ENCODE measurements around the gene PRPF39.
A peak's percentile ranks its signal among the peaks of the same experiment; 100 is the strongest.

Gene PRPF39

GRCh38 chr14:45083976-45084722 is at the start of gene PRPF39:
PRPF39 (plus strand) TSS chr14:45084116; CDS start chr14:45095240, 11,124 bp downstream.
- H3K9me3 Mint-ChIP-seq, result no peaks in the 10 kb centered on the region
- peak; percentile 93 for ATAC-seq (replicated peaks; ENCODE audit: extremely low read depth, poor library complexity, severe bottlenecking)
- H3K4me3 Mint-ChIP-seq, result peak within 1 kb of the TSS; percentile 95
- no peaks in the 10 kb centered on the region for H3K27me3 Mint-ChIP-seq
- peaks cover 49% of the 10 kb centered on the region for H3K4me1 Mint-ChIP-seq
- H3K27ac Mint-ChIP-seq (ENCODE audit: low read depth), result peak within 1 kb of the TSS; percentile 96
- peak; percentile 90 to 93 for DNase-seq (ENCODE audit: low spot score in 2 of 2)
- peaks cover 14% of the 10 kb centered on the region for H3K36me3 Mint-ChIP-seq (ENCODE audit: insufficient read depth)

- Mint-ChIP-seq H3K4me1 (no peaks in the 10 kb centered on the region), H3K36me3 (ENCODE audit: insufficient read depth) (peaks cover 8% of the 10 kb centered on the region), H3K4me3 (no peak overlapping the region), H3K9me3 (no peaks in the 10 kb centered on the region), H3K27me3 (no peaks in the 10 kb centered on the region), H3K27ac (ENCODE audit: low read depth) (no peak overlapping the region)
- DNase-seq (ENCODE audit: low spot score in 2 of 2) (no peak), ATAC-seq (replicated peaks; ENCODE audit: extremely low read depth, poor library complexity, severe bottlenecking) (no peak)
These were observed 49.2 kb upstream of the PRPF39 start for GRCh38 chr14:45034730-45035129.

- no peak overlapping the region for H3K27ac Mint-ChIP-seq (ENCODE audit: low read depth)
- no peak overlapping the region for H3K4me3 Mint-ChIP-seq
- no peaks in the 10 kb centered on the region for H3K27me3 Mint-ChIP-seq
- H3K9me3 Mint-ChIP-seq, result no peaks in the 10 kb centered on the region
- DNase-seq (ENCODE audit: low spot score in 2 of 2), result no peak
- ATAC-seq (replicated peaks; ENCODE audit: extremely low read depth, poor library complexity, severe bottlenecking), result no peak
- H3K4me1 Mint-ChIP-seq, result no peaks in the 10 kb centered on the region
- peaks cover 5% of the 10 kb centered on the region for H3K36me3 Mint-ChIP-seq (ENCODE audit: insufficient read depth)
These were observed 45.7 kb upstream of the PRPF39 start for GRCh38 chr14:45038256-45038655.

GRCh38 chr14:45038865-45039264 is 45.1 kb upstream of the PRPF39 start:
- ATAC-seq (replicated peaks; ENCODE audit: extremely low read depth, poor library complexity, severe bottlenecking) (no peak), DNase-seq (ENCODE audit: low spot score in 2 of 2) (no peak)
- Mint-ChIP-seq H3K4me1 (no peaks in the 10 kb centered on the region), H3K9me3 (no peaks in the 10 kb centered on the region), H3K27me3 (no peaks in the 10 kb centered on the region), H3K4me3 (no peak overlapping the region), H3K36me3 (ENCODE audit: insufficient read depth) (peaks cover 2% of the 10 kb centered on the region), H3K27ac (ENCODE audit: low read depth) (no peak overlapping the region)

- H3K36me3 Mint-ChIP-seq (ENCODE audit: insufficient read depth), result no peaks in the 10 kb centered on the region
- ATAC-seq (replicated peaks; ENCODE audit: extremely low read depth, poor library complexity, severe bottlenecking), result no peak
- H3K4me1 Mint-ChIP-seq, result no peaks in the 10 kb centered on the region
- H3K27ac Mint-ChIP-seq (ENCODE audit: low read depth), result no peak overlapping the region
- no peaks in the 10 kb centered on the region for H3K27me3 Mint-ChIP-seq
- no peak for DNase-seq (ENCODE audit: low spot score in 2 of 2)
- H3K9me3 Mint-ChIP-seq, result no peaks in the 10 kb centered on the region
- no peak overlapping the region for H3K4me3 Mint-ChIP-seq
These were observed 44.5 kb upstream of the PRPF39 start for GRCh38 chr14:45039390-45039789.

- H3K36me3 Mint-ChIP-seq (ENCODE audit: insufficient read depth), result no peaks in the 10 kb centered on the region
- no peak overlapping the region for H3K27ac Mint-ChIP-seq (ENCODE audit: low read depth)
- H3K4me3 Mint-ChIP-seq, result no peak overlapping the region
- ATAC-seq (replicated peaks; ENCODE audit: extremely low read depth, poor library complexity, severe bottlenecking), result no peak
- H3K27me3 Mint-ChIP-seq, result no peaks in the 10 kb centered on the region
- no peaks in the 10 kb centered on the region for H3K4me1 Mint-ChIP-seq
- no peaks in the 10 kb centered on the region for H3K9me3 Mint-ChIP-seq
- DNase-seq (ENCODE audit: low spot score in 2 of 2), result no peak
These were observed 42.3 kb upstream of the PRPF39 start for GRCh38 chr14:45041641-45042040.

GRCh38 chr14:45044638-45045037 is 39.3 kb upstream of the PRPF39 start:
- Mint-ChIP-seq H3K9me3 (no peaks in the 10 kb centered on the region), H3K27me3 (no peaks in the 10 kb centered on the region), H3K27ac (ENCODE audit: low read depth) (no peak overlapping the region), H3K4me1 (no peaks in the 10 kb centered on the region), H3K4me3 (no peak overlapping the region), H3K36me3 (ENCODE audit: insufficient read depth) (peaks cover 3% of the 10 kb centered on the region)
- no peak for DNase-seq (ENCODE audit: low spot score in 2 of 2)
- ATAC-seq (replicated peaks; ENCODE audit: extremely low read depth, poor library complexity, severe bottlenecking), result no peak

- no peak overlapping the region for H3K4me3 Mint-ChIP-seq
- no peak overlapping the region for H3K27ac Mint-ChIP-seq (ENCODE audit: low read depth)
- ATAC-seq (replicated peaks; ENCODE audit: extremely low read depth, poor library complexity, severe bottlenecking), result no peak
- DNase-seq (ENCODE audit: low spot score in 2 of 2), result no peak
- H3K4me1 Mint-ChIP-seq, result no peaks in the 10 kb centered on the region
- no peaks in the 10 kb centered on the region for H3K27me3 Mint-ChIP-seq
- H3K9me3 Mint-ChIP-seq, result no peaks in the 10 kb centered on the region
- peaks cover 7% of the 10 kb centered on the region for H3K36me3 Mint-ChIP-seq (ENCODE audit: insufficient read depth)
These were observed 35.5 kb upstream of the PRPF39 start for GRCh38 chr14:45048385-45048784.

GRCh38 chr14:45051180-45051579 is 32.7 kb upstream of the PRPF39 start:
- DNase-seq (ENCODE audit: low spot score in 2 of 2) (no peak), ATAC-seq (replicated peaks; ENCODE audit: extremely low read depth, poor library complexity, severe bottlenecking) (no peak)
- Mint-ChIP-seq H3K4me3 (no peak overlapping the region), H3K27me3 (no peaks in the 10 kb centered on the region), H3K9me3 (no peaks in the 10 kb centered on the region), H3K27ac (ENCODE audit: low read depth) (no peak overlapping the region), H3K4me1 (no peaks in the 10 kb centered on the region), H3K36me3 (ENCODE audit: insufficient read depth) (peaks cover 12% of the 10 kb centered on the region)

- no peak overlapping the region for H3K27ac Mint-ChIP-seq (ENCODE audit: low read depth)
- no peak overlapping the region for H3K4me3 Mint-ChIP-seq
- H3K27me3 Mint-ChIP-seq, result no peaks in the 10 kb centered on the region
- ATAC-seq (replicated peaks; ENCODE audit: extremely low read depth, poor library complexity, severe bottlenecking), result no peak
- H3K36me3 Mint-ChIP-seq (ENCODE audit: insufficient read depth), result peaks cover 12% of the 10 kb centered on the region
- no peak for DNase-seq (ENCODE audit: low spot score in 2 of 2)
- no peaks in the 10 kb centered on the region for H3K9me3 Mint-ChIP-seq
- H3K4me1 Mint-ChIP-seq, result peaks cover under 1% of the 10 kb centered on the region
These were observed 32.0 kb upstream of the PRPF39 start for GRCh38 chr14:45051896-45052295.

- Mint-ChIP-seq H3K9me3 (no peaks in the 10 kb centered on the region), H3K27ac (ENCODE audit: low read depth) (no peak overlapping the region), H3K27me3 (no peaks in the 10 kb centered on the region), H3K4me3 (no peak overlapping the region), H3K4me1 (peaks cover 10% of the 10 kb centered on the region), H3K36me3 (ENCODE audit: insufficient read depth) (peaks cover 10% of the 10 kb centered on the region)
- no peak for ATAC-seq (replicated peaks; ENCODE audit: extremely low read depth, poor library complexity, severe bottlenecking)
- no peak for DNase-seq (ENCODE audit: low spot score in 2 of 2)
These were observed 26.6 kb upstream of the PRPF39 start for GRCh38 chr14:45057349-45057748.

GRCh38 chr14:45057881-45058364 is 26.0 kb upstream of the PRPF39 start:
- DNase-seq (ENCODE audit: low spot score in 2 of 2), result no peak
- peaks cover 9% of the 10 kb centered on the region for H3K36me3 Mint-ChIP-seq (ENCODE audit: insufficient read depth)
- H3K27me3 Mint-ChIP-seq, result no peaks in the 10 kb centered on the region
- no peak for ATAC-seq (replicated peaks; ENCODE audit: extremely low read depth, poor library complexity, severe bottlenecking)
- no peaks in the 10 kb centered on the region for H3K9me3 Mint-ChIP-seq
- H3K27ac Mint-ChIP-seq (ENCODE audit: low read depth), result no peak overlapping the region
- no peak overlapping the region for H3K4me3 Mint-ChIP-seq
- H3K4me1 Mint-ChIP-seq, result peaks cover 10% of the 10 kb centered on the region

GRCh38 chr14:45060551-45060950 is 23.4 kb upstream of the PRPF39 start:
- no peak for DNase-seq (ENCODE audit: low spot score in 2 of 2)
- no peaks in the 10 kb centered on the region for H3K27me3 Mint-ChIP-seq
- peaks cover 10% of the 10 kb centered on the region for H3K4me1 Mint-ChIP-seq
- ATAC-seq (replicated peaks; ENCODE audit: extremely low read depth, poor library complexity, severe bottlenecking), result no peak
- no peaks in the 10 kb centered on the region for H3K9me3 Mint-ChIP-seq
- H3K4me3 Mint-ChIP-seq, result no peak overlapping the region
- H3K36me3 Mint-ChIP-seq (ENCODE audit: insufficient read depth), result peaks cover 5% of the 10 kb centered on the region
- no peak overlapping the region for H3K27ac Mint-ChIP-seq (ENCODE audit: low read depth)

Data from central memory CD8-positive, alpha-beta T cell (primary cell).